Smooth muscle cell (in vitro differentiated cells): Measurements from ENCODE around the gene ACTR10. TPM values are rescaled to one million over a fixed set of nuclear protein-coding genes. Genes with fewer than 3 reads are reported as not detected.
A peak's percentile ranks its signal among the peaks of the same experiment; 100 is the strongest.

Source experiments
- DNase-seq: peaks from one replicate; lab custom pipeline; 2025; ENCODE audit not compliant: unreplicated experiment; lab: John Stamatoyannopoulos, UW
- H2AFZ ChIP-seq: fragments of 200-600 bp; sonication (generic); 2 replicates; pipeline ENCODE4 v1.6.0; 2016; ENCODE audit warnings: antibody characterized with exemption, low read depth, mild to moderate bottlenecking
- H3F3A ChIP-seq: fragments of 200-600 bp; sonication (generic); 2 replicates; pipeline ENCODE4 v1.6.0; 2017; ENCODE audit warnings: antibody characterized with exemption, low read depth
- H3K27ac ChIP-seq: fragments of 200-600 bp; sonication (generic); 2 replicates; pipeline ENCODE4 v1.5.1; 2016; ENCODE audit warnings: low read depth, mild to moderate bottlenecking
- H3K27me3 ChIP-seq: fragments of 200-600 bp; sonication (generic); 2 replicates; pipeline ENCODE4 v1.6.1; 2016; ENCODE audit warnings: low read depth, mild to moderate bottlenecking
- H3K36me3 ChIP-seq: fragments of 200-600 bp; sonication (generic); 2 replicates; pipeline ENCODE4 v1.5.1; 2016; ENCODE audit warnings: low read depth
- H3K4me1 ChIP-seq: fragments of 200-600 bp; sonication (generic); 2 replicates; pipeline ENCODE4 v1.5.1; 2016; ENCODE audit warnings: low read depth
- H3K4me2 ChIP-seq: fragments of 200-600 bp; sonication (generic); 2 replicates; pipeline ENCODE4 v1.6.0; 2016; ENCODE audit warnings: mild to moderate bottlenecking
- H3K4me3 ChIP-seq: fragments of 200-600 bp; sonication (generic); 2 replicates; pipeline ENCODE4 v1.5.1; 2016; ENCODE audit warnings: mild to moderate bottlenecking
- H3K79me2 ChIP-seq: fragments of 200-600 bp; sonication (generic); 2 replicates; pipeline ENCODE4 v1.6.0; 2016; ENCODE audit warnings: low read depth, mild to moderate bottlenecking
- H3K9ac ChIP-seq: fragments of 200-600 bp; sonication (generic); 2 replicates; pipeline ENCODE4 v1.6.0; 2016; ENCODE audit warnings: low read depth
- H3K9me3 ChIP-seq: fragments of 200-600 bp; sonication (generic); replicated peaks from 2 replicates; pipeline ENCODE4 v1.5.1; 2016; ENCODE audit warnings: low read depth
- H4K20me1 ChIP-seq: fragments of 200-600 bp; sonication (generic); 2 replicates; pipeline ENCODE4 v1.6.0; 2016; ENCODE audit warnings: low read depth
- WGBS: methylation state at CpG from one replicate; pipeline ENCODE4 v1.1.7; 2016; ENCODE audit warnings: low lambda C conversion rate; 5-methylcytosine and 5-hydroxymethylcytosine counted together
- polyA plus RNA-seq: library from polyadenylated mRNA; unstranded; fragments of >200 nt; fragmentation: Nextera tagmentation; extraction: Ambion mirVana; gene quantifications from 2 replicates; pipeline ENCODE4 v1.2.1, GENCODE V29; 2016
- total RNA-seq: library from RNA; depleted of rRNA; stranded (reverse); fragments of >200 nt; gene quantifications from 2 replicates; pipeline ENCODE4 v1.2.3, GENCODE V29; 2014
- TF ChIP-seq, protein P1 (sequence below): fragments of 200-600 bp; sonication (generic); IDR thresholded peaks from 2 replicates; pipeline ENCODE4 v1.5.1; 2017; ENCODE audit warnings: borderline replicate concordance, mild to moderate bottlenecking, antibody characterized with exemption; ENCODE audit not compliant: insufficient read depth, poor library complexity, severe bottlenecking

ACTR10 gene
- total and polyA plus RNA-seq, 2 experiments from 2014 or later, result 131 to 149 TPM

DNA sequence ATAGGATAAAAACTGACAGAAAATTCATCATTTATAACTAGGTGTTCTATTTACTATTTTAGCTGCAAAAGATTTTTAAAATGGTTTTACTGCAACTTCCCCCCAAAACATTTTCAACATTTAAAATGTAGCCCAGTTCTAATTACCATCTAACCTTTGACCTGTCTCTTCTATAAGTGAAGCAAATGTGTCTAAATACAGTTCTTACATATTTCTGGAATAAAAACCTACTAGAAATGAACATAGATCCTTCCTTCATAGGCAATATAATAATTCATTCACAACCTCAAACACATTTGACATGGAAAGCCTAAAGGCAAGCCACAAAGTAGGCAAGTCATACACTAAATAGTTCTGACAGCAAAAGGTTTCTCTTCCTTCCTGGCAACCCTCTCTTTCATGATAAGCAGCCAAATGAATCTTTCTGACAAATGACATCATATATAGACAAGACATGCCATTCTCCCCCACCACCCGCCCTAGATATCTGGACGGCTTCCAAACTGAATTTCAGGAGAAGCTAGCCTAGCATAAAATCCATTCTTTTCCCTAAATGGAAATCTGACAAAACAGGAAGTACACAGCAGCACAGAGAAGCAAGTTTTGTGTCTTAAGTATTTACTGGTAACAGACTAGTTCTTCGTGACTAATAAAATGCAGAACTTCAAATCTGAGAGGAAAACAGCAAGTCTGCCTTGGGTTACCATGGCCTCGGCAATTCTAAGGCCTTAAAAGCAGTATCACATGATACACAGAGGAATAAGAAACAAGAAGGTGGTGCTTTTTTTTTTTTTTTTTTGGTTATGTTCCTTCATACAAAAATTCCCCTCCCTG, 81.2 kb downstream of the ACTR10 start:
- peaks cover 12% of the 10 kb centered on the region for H3K4me1 ChIP-seq
- H3K36me3 ChIP-seq, result peaks cover 8% of the 10 kb centered on the region
- no peak overlapping the region for H2AFZ ChIP-seq
- peak overlapping the region; percentile 13 for H3K4me3 ChIP-seq
- whole genome bisulfite sequencing, result 5% methylated on average over 4 of the region's 4 CpGs
- no peaks in the 10 kb centered on the region for H3K9me3 ChIP-seq
- peak; percentile 6 for DNase-seq
- peak overlapping the region; percentile 81 for H3K4me2 ChIP-seq
- peaks cover 83% of the 10 kb centered on the region for H3K79me2 ChIP-seq
- TF ChIP-seq, protein P1, sequence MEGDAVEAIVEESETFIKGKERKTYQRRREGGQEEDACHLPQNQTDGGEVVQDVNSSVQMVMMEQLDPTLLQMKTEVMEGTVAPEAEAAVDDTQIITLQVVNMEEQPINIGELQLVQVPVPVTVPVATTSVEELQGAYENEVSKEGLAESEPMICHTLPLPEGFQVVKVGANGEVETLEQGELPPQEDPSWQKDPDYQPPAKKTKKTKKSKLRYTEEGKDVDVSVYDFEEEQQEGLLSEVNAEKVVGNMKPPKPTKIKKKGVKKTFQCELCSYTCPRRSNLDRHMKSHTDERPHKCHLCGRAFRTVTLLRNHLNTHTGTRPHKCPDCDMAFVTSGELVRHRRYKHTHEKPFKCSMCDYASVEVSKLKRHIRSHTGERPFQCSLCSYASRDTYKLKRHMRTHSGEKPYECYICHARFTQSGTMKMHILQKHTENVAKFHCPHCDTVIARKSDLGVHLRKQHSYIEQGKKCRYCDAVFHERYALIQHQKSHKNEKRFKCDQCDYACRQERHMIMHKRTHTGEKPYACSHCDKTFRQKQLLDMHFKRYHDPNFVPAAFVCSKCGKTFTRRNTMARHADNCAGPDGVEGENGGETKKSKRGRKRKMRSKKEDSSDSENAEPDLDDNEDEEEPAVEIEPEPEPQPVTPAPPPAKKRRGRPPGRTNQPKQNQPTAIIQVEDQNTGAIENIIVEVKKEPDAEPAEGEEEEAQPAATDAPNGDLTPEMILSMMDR, result no peak
- H4K20me1 ChIP-seq, result peaks cover 28% of the 10 kb centered on the region
- H3K27ac ChIP-seq, result peak overlapping the region; percentile 98
- peak overlapping the region; percentile 84 for H3K9ac ChIP-seq
- H3K27me3 ChIP-seq, result no peaks in the 10 kb centered on the region
- peaks cover 46% of the 10 kb centered on the region for H3F3A ChIP-seq

DNA sequence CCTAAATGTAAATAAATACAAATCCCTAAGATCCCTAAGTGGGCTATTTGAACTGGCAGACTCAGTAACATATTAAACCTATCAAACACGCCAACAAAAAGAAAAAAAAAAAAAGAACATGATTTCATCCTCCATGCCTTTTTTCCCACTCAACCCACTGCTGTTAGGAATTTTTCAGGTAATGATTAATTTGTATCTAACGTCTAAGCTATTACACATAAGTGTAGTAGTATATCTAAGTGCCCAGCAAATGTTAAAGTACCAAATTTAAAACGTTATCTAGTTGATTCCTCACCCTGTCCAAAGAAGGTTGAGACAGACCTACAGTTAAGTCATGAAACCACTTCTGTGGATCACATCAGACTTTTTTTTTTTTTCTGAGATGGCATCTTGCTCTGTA, 82.0 kb downstream of the ACTR10 start:
- 55% methylated on average over 3 of the region's 3 CpGs for WGBS
- Histone ChIP-seq H3K4me3 (peak overlapping the region; percentile 13), H3K27ac (peak overlapping the region; percentile 98), H3K27me3 (no peaks in the 10 kb centered on the region), H3F3A (peaks cover 46% of the 10 kb centered on the region), H3K4me2 (peak overlapping the region; percentile 81), H3K79me2 (peaks cover 83% of the 10 kb centered on the region), H3K4me1 (peaks cover 12% of the 10 kb centered on the region), H3K9ac (peak overlapping the region; percentile 84), H3K9me3 (no peaks in the 10 kb centered on the region), H3K36me3 (peaks cover 10% of the 10 kb centered on the region), H4K20me1 (peaks cover 22% of the 10 kb centered on the region), H2AFZ (no peak overlapping the region)
- TF ChIP-seq, protein P1, result no peak
- no peak for DNase-seq

DNA sequence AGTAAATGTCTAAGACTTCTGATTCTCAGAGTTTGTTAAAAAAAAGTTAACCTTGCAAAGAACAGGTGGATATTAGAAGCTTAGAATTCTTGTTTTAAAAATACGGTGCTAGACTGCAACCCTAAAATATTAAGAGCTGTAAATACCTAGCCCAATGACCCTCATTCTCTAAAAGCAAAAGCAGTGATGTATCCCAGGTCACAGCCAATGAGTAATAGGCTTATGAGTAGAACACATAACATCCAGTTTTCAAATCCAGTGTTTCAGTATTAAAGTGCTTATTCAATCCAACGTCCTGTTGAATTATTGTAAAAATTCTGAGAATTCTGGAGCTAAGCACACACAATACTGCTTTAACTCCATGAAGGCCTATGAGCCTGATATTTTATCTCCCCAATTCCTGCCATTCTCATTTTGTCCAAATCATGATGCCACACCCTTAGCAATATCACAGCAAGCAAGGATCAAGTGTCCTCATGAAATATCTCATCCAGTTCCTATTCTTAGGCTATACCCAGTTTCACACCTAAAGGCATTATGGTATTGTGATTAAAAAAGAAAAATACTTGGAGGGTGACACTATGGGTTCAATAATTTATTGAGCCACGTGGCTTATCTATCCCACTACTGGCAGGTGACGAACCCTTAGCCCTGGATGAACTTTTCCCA, 83.1 kb downstream of the ACTR10 start:
- peaks cover 46% of the 10 kb centered on the region for H3F3A ChIP-seq
- H3K27me3 ChIP-seq, result no peaks in the 10 kb centered on the region
- H3K9ac ChIP-seq, result no peak overlapping the region
- H3K27ac ChIP-seq, result peak overlapping the region; percentile 98
- WGBS, result 87% methylated on average over 4 of the region's 4 CpGs
- no peaks in the 10 kb centered on the region for H3K9me3 ChIP-seq
- H3K4me2 ChIP-seq, result peak overlapping the region; percentile 81
- peaks cover 22% of the 10 kb centered on the region for H4K20me1 ChIP-seq
- H2AFZ ChIP-seq, result no peak overlapping the region
- no peak overlapping the region for H3K4me3 ChIP-seq
- peaks cover 84% of the 10 kb centered on the region for H3K79me2 ChIP-seq
- TF ChIP-seq, protein P1, result no peak
- peaks cover 12% of the 10 kb centered on the region for H3K4me1 ChIP-seq
- no peak for DNase-seq
- peaks cover 13% of the 10 kb centered on the region for H3K36me3 ChIP-seq
